ENCODE measurements around the gene GPC3. TPM values are rescaled to one million over a fixed set of nuclear protein-coding genes. Genes with fewer than 3 reads are reported as not detected.

The GPC3 gene
- total RNA-seq, 1 experiment from 2014 or later: not detected

DNA sequence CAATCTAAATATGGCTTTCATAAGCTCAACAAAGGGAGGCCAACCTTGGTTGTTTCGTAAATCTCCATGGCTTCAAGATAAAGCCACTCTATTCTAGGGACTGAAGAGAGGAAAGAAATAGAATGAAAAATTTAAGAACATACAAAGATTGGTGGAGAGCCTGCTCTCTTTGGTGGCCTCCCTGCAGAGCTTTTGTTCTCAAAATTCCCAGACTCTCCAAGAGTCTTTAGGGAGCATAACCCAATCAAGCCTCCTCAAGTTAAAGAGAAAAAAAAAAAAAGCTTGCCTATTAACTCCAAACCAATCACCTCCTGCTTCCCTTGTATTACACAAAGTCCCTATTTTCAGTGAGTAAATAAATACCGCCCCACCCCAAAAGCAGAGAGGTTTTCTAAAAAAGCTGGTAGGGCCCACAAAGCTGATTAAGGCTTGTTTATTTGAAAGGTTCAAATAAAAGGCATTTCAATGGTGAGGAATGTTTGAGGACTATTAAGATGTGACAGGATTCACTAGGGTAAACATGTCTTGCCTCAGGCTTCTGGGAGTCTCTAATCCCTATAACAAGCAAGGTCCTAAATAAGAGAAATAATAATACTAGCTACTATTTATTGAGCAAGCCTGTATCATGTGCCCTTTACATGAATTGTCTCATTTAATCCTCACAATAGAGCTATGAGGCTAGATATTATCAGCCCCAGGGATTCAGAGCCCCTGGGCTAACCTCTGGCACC is 71.6 kb downstream of the GPC3 start:
- no peak for TF ChIP-seq CTCF (conservative IDR thresholded peaks at IDR 0.05)
- TF ChIP-seq EZH2 (IDR thresholded peaks at IDR 0.05; ENCODE audit: low read depth): no peak
- DNase-seq: no peak
- Histone ChIP-seq H3K4me2 (no peak overlapping the region), H3F3A (ENCODE audit: insufficient read depth, low read depth) (no peaks in the 10 kb centered on the region), H3K4me3 (no peak overlapping the region), H3K36me3 (ENCODE audit: low read depth) (no peaks in the 10 kb centered on the region), H3K27ac (no peak overlapping the region), H4K20me1 (ENCODE audit: insufficient read depth) (no peaks in the 10 kb centered on the region; the same call in 1 of the 2 replicates), H3K9me3 (ENCODE audit: insufficient read depth, low read depth) (no peaks in the 10 kb centered on the region), H3K4me1 (replicated peaks; ENCODE audit: insufficient read depth) (no peaks in the 10 kb centered on the region), H3K27me3 (ENCODE audit: insufficient read depth, low read depth) (no peaks in the 10 kb centered on the region), H3K79me2 (ENCODE audit: low read depth) (no peaks in the 10 kb centered on the region), H3K9me2 (ENCODE audit: insufficient read depth) (no peaks in the 10 kb centered on the region), H2AFZ (no peak overlapping the region)
- POLR2A ChIA-PET (ENCODE audit: unreplicated experiment): no interaction called here
- CTCF ChIA-PET: no interaction called here
- no TSS peak for BruUV-seq (replicated peaks)
- intact Hi-C loops (cut with micrococcal nuclease; ENCODE audit: unreplicated experiment): no loop called here

GRCh38 chrX:133913009-133913408 is 72.4 kb downstream of the GPC3 start:
- no peaks in the 10 kb centered on the region for H3K36me3 ChIP-seq (ENCODE audit: low read depth)
- intact Hi-C loops (cut with micrococcal nuclease; ENCODE audit: unreplicated experiment): no loop called here
- H3K27me3 ChIP-seq (ENCODE audit: insufficient read depth, low read depth): no peaks in the 10 kb centered on the region
- no peak overlapping the region for H2AFZ ChIP-seq
- no peaks in the 10 kb centered on the region for H3K4me1 ChIP-seq (replicated peaks; ENCODE audit: insufficient read depth)
- TF ChIP-seq EZH2 (IDR thresholded peaks at IDR 0.05; ENCODE audit: low read depth): no peak
- no peak for TF ChIP-seq CTCF (conservative IDR thresholded peaks at IDR 0.05)
- BruUV-seq (replicated peaks): no TSS peak
- no peak overlapping the region for H3K4me2 ChIP-seq
- no peak for DNase-seq
- H3K4me3 ChIP-seq: no peak overlapping the region
- H3K9me3 ChIP-seq (ENCODE audit: insufficient read depth, low read depth): no peaks in the 10 kb centered on the region
- CTCF ChIA-PET: no interaction called here
- H4K20me1 ChIP-seq (ENCODE audit: insufficient read depth): no peaks in the 10 kb centered on the region; the same call in 1 of the 2 replicates
- POLR2A ChIA-PET (ENCODE audit: unreplicated experiment): no interaction called here
- no peaks in the 10 kb centered on the region for H3K79me2 ChIP-seq (ENCODE audit: low read depth)
- H3K9me2 ChIP-seq (ENCODE audit: insufficient read depth): no peaks in the 10 kb centered on the region
- H3K27ac ChIP-seq: no peak overlapping the region
- H3F3A ChIP-seq (ENCODE audit: insufficient read depth, low read depth): no peaks in the 10 kb centered on the region

GRCh38 chrX:133911825-133912495 is 73.4 kb downstream of the GPC3 start:
- BruUV-seq (replicated peaks): no TSS peak

More at GRCh38 chrX:133911825-133912495, 73.4 kb downstream of the GPC3 start:
- CTCF ChIA-PET: no interaction called here
- Histone ChIP-seq H3K27me3 (ENCODE audit: insufficient read depth, low read depth) (no peaks in the 10 kb centered on the region), H3K4me3 (no peak overlapping the region), H3K9me2 (ENCODE audit: insufficient read depth) (no peaks in the 10 kb centered on the region), H3K9me3 (ENCODE audit: insufficient read depth, low read depth) (no peaks in the 10 kb centered on the region), H3K27ac (no peak overlapping the region), H3K79me2 (ENCODE audit: low read depth) (no peaks in the 10 kb centered on the region), H3K36me3 (ENCODE audit: low read depth) (no peaks in the 10 kb centered on the region), H4K20me1 (ENCODE audit: insufficient read depth) (no peaks in the 10 kb centered on the region; the same call in 1 of the 2 replicates), H3F3A (ENCODE audit: insufficient read depth, low read depth) (no peaks in the 10 kb centered on the region), H3K4me1 (replicated peaks; ENCODE audit: insufficient read depth) (no peaks in the 10 kb centered on the region), H3K4me2 (no peak overlapping the region), H2AFZ (no peak overlapping the region)
- POLR2A ChIA-PET (ENCODE audit: unreplicated experiment): no interaction called here
- intact Hi-C loops (cut with micrococcal nuclease; ENCODE audit: unreplicated experiment): no loop called here
- no peak for DNase-seq
- TF ChIP-seq CTCF (conservative IDR thresholded peaks at IDR 0.05) (no peak), EZH2 (IDR thresholded peaks at IDR 0.05; ENCODE audit: low read depth) (no peak)
